GM12878 (cell line): Measurements from ENCODE around the gene FOXB2. TPM values are rescaled to one million over a fixed set of nuclear protein-coding genes. Genes with fewer than 3 reads are reported as not detected.

ENCODE experiments used
- ATAC-seq: fragments of 200-7000 bp; cut with Tn5 transposase; 3 replicates; pipeline ENCODE4 v1.9.1; 2020; ENCODE audit warnings: mild to moderate bottlenecking, moderate library complexity
- BruUV-seq: library from RNA; stranded (reverse); fragments of 400-500 nt; replicated peaks from 2 replicates; lab custom pipeline; 2021; lab: Mats Ljungman, UMichigan
- CTCF ChIA-PET: fragments of 300-600 bp; sonication (Branson Sonifier 250); formaldehyde crosslinking; extraction: SDS; loops from one replicate; lab custom pipeline; 2021; ENCODE audit warnings: inconsistent platforms; lab: Yijun Ruan, JAX
- POLR2A ChIA-PET: fragments of 350-600 bp; formaldehyde crosslinking; extraction: SDS; loops from one replicate; lab custom pipeline; 2021; ENCODE audit warnings: inconsistent platforms; lab: Charles Lee
- RAD21 ChIA-PET: fragments of 300-600 bp; sonication (Branson Sonifier 250); formaldehyde crosslinking; loops from one replicate; lab custom pipeline; 2023; ENCODE audit warnings: antibody characterized with exemption; ENCODE audit not compliant: unreplicated experiment; lab: Charles Lee
- SMC1A ChIA-PET: fragments of 300-600 bp; sonication (Branson Sonifier 250); formaldehyde crosslinking; loops from one replicate; lab custom pipeline; 2023; ENCODE audit not compliant: unreplicated experiment, uncharacterized antibody; lab: Charles Lee
- DNase-seq: peaks from one replicate; pipeline ENCODE4 v3.0.0-alpha.2; 2011; ENCODE audit warnings: low read depth, low spot score
- FAIRE-seq: peaks from 3 replicates; lab custom pipeline; 2011; peaks lifted over from hg19 to GRCh38; lab: Jason Lieb, UNC
- H2AFZ ChIP-seq: 2 replicates; pipeline ENCODE4 v1.6.0; 2011; ENCODE audit warnings: low read depth, low read length, control low read depth; ENCODE audit not compliant: control insufficient read depth
- H3K27ac ChIP-seq: 2 replicates; pipeline ENCODE4 v1.5.1; 2011; ENCODE audit warnings: control low read depth; ENCODE audit not compliant: control insufficient read depth, insufficient read depth
- H3K27me3 ChIP-seq, 2 experiments: replicated peaks in 1 of 2; 2 replicates each; pipeline versions ENCODE4 v1.6.0 to v1.6.1; 2011; ENCODE audit warnings: low read length in 1 of 2; ENCODE audit not compliant: control insufficient read depth in 2 of 2, insufficient read depth in 2 of 2
- H3K36me3 ChIP-seq, 2 experiments: 2 replicates each; pipeline ENCODE4 v1.5.1; 2011; ENCODE audit warnings: low read length in 1 of 2; ENCODE audit not compliant: control insufficient read depth in 2 of 2, insufficient read depth in 2 of 2
- H3K4me1 ChIP-seq: 2 replicates; pipeline ENCODE4 v1.6.1; 2011; ENCODE audit warnings: mild to moderate bottlenecking, low read length, moderate library complexity, mixed read lengths; ENCODE audit not compliant: control insufficient read depth, insufficient read depth
- H3K4me2 ChIP-seq: 2 replicates; pipeline ENCODE4 v1.6.0; 2011; ENCODE audit warnings: control low read depth; ENCODE audit not compliant: control insufficient read depth, insufficient read depth
- H3K4me3 ChIP-seq: fragments of 200-600 bp; sonication (generic); 2 replicates; pipeline ENCODE4 v1.5.1; 2016
- H3K79me2 ChIP-seq: 2 replicates; pipeline ENCODE4 v1.6.0; 2011; ENCODE audit warnings: low read length; ENCODE audit not compliant: control insufficient read depth, insufficient read depth
- H3K9ac ChIP-seq: 2 replicates; pipeline ENCODE4 v1.8.0; 2011; ENCODE audit warnings: low read length, control low read depth, mixed read lengths; ENCODE audit not compliant: control insufficient read depth, insufficient read depth
- H3K9me3 ChIP-seq: replicated peaks from 3 replicates; pipeline ENCODE4 v1.5.1; 2011; ENCODE audit warnings: mild to moderate bottlenecking, low read length; ENCODE audit not compliant: control insufficient read depth, insufficient read depth
- H4K20me1 ChIP-seq: 2 replicates; pipeline ENCODE4 v1.6.0; 2011; ENCODE audit not compliant: control insufficient read depth, insufficient read depth
- BRCA1 ChIP-seq: IDR thresholded peaks from 2 replicates; pipeline ENCODE4 v1.6.1; 2011; ENCODE audit warnings: low read depth, low read length, improper control_type of control experiment
- CBX3 ChIP-seq: fragments of 200-600 bp; sonication (generic); IDR thresholded peaks from 2 replicates; pipeline ENCODE4 v1.6.1; 2016; ENCODE audit warnings: low read depth, borderline replicate concordance
- EZH2 ChIP-seq: IDR thresholded peaks from 2 replicates; pipeline ENCODE4 v1.6.1; 2012; ENCODE audit warnings: low read depth, mild to moderate bottlenecking, control low read depth, inconsistent platforms, low read length, borderline replicate concordance; ENCODE audit not compliant: control insufficient read depth
- KDM1A ChIP-seq: fragments of 200-600 bp; sonication (generic); IDR thresholded peaks from 2 replicates; pipeline ENCODE4 v1.6.1; 2016; ENCODE audit warnings: borderline replicate concordance
- MTA3 ChIP-seq: IDR thresholded peaks from 2 replicates; pipeline ENCODE4 v1.6.1; 2012; ENCODE audit warnings: low read length, inconsistent platforms, borderline replicate concordance
- POU2F2 ChIP-seq: IDR thresholded peaks from 3 replicates; pipeline ENCODE4 v1.6.1; 2011; ENCODE audit warnings: low read depth, mild to moderate bottlenecking, low read length, borderline replicate concordance
- RAD21 ChIP-seq: IDR thresholded peaks from 2 replicates; pipeline ENCODE4 v1.6.1; 2011; ENCODE audit warnings: mild to moderate bottlenecking, low read depth, low read length, moderate library complexity; ENCODE audit not compliant: insufficient read depth
- RCOR1 ChIP-seq: conservative IDR thresholded peaks from 2 replicates; pipeline ENCODE4 v1.6.1; 2012; ENCODE audit warnings: low read depth, low read length, improper control_type of control experiment
- RELA ChIP-seq: fragments of 450-650 bp; IDR thresholded peaks from 2 replicates; pipeline ENCODE4 v1.8.0; 2014; ENCODE audit warnings: borderline replicate concordance; ENCODE audit not compliant: partially characterized antibody
- SMC3 ChIP-seq: IDR thresholded peaks from 2 replicates; pipeline ENCODE4 v1.6.1; 2011; ENCODE audit warnings: low read length, improper control_type of control experiment, borderline replicate concordance
- YY1 ChIP-seq: IDR thresholded peaks from 2 replicates; pipeline ENCODE4 v1.6.1; 2011; ENCODE audit warnings: low read depth, mild to moderate bottlenecking, low read length
- ZNF217 ChIP-seq: fragments of 450-650 bp; IDR thresholded peaks from 2 replicates; pipeline ENCODE4 v1.6.1; 2017; ENCODE audit warnings: antibody characterized with exemption, mild to moderate bottlenecking
- ZNF274 ChIP-seq: IDR thresholded peaks from one replicate; pipeline ENCODE4 v1.8.0; 2011; ENCODE audit not compliant: insufficient read length, insufficient read depth
- WGBS: methylation state at CpG from one replicate; pipeline ENCODE4 v1.1.6; 2016; ENCODE audit warnings: low lambda C conversion rate; ENCODE audit not compliant: insufficient replicate concordance, insufficient coverage; ENCODE audit errors: missing lambda C conversion rate; 5-methylcytosine and 5-hydroxymethylcytosine counted together
- in situ Hi-C: fragments of 300-500 bp; cut with MboI; formaldehyde crosslinking; loops from 9 replicates; pipeline ENCODE4 v1.14.3; 2018; ENCODE audit warnings: mixed read lengths
- intact Hi-C: fragments of 100-400 bp; cut with micrococcal nuclease; formaldehyde crosslinking; loops from one replicate; pipeline ENCODE4 v1.14.2; 2022; ENCODE audit not compliant: unreplicated experiment
- polyA plus RNA-seq, 11 experiments: library from polyadenylated mRNA; depleted of rRNA in 4 of 11; unstranded in 6 of 11; stranded (reverse) in 5 of 11; fragments of >200 nt; fragmentation: Nextera tagmentation in 4 of 11; fragmentation: Illumina TruSeq in 1 of 11; extraction: Ambion mirVana in 4 of 11; extraction: Trizol in 1 of 11; gene quantifications; 1 replicate in 1 of 11; 2 replicates in 10 of 11; pipeline versions ENCODE4 v1.2.1 to v1.2.3, GENCODE V29; 2011 to 2016; ENCODE audit warnings: inconsistent platforms in 2 of 11, missing spikeins in 2 of 11, low read depth in 1 of 11
- total RNA-seq, 4 experiments: library from RNA; depleted of rRNA in 3 of 4; stranded (reverse); fragments of >200 nt in 3 of 4; fragmentation: Illumina TruSeq in 1 of 4; extraction: Trizol in 1 of 4; gene quantifications; 2 replicates each; pipeline versions ENCODE4 v1.2.1 to v1.2.3, GENCODE V29; 2013 to 2021
- TF ChIP-seq, protein P1 (sequence below): fragments of 450-650 bp; IDR thresholded peaks from 2 replicates; pipeline ENCODE4 v1.6.1; 2017; ENCODE audit warnings: mild to moderate bottlenecking
- TF ChIP-seq, protein P2 (sequence below): fragments of 450-650 bp; formaldehyde crosslinking; IDR thresholded peaks from 2 replicates; pipeline ENCODE4 v1.4.0; 2020; ENCODE audit warnings: mild to moderate bottlenecking, moderate library complexity
- TF ChIP-seq, protein P3 (sequence below): IDR thresholded peaks from 2 replicates; pipeline ENCODE4 v1.6.1; 2012; ENCODE audit warnings: low read length, inconsistent platforms

FOXB2 gene
- total and polyA plus RNA-seq, 10 of the 15 experiments (the other 5 are each of a cell fraction or from before 2014, with no cell fraction given) = not detected

DNA sequence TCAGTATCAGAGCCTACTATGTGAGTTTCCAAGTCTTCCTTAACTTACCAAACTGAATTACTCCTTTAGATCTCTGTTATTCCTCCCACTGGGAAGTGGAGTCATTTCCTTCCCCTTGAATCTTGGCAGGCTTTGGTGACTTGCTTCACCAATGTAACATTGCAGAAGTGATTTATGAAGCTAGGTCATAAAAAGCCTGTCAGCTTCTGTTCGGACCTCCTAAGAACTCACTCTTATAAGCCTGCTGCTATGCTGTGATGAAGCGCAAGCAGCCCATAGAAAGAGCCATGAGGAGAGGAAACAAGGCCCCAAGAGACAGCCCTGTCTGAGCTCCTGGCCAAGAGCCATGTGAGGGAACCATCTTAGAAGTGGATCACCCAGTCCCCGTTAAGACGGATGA is 14.2 kb upstream of the FOXB2 start:
- in situ Hi-C loops = no loop called here
- no peak for TF ChIP-seq EZH2
- no peak for TF ChIP-seq ZNF217
- TF ChIP-seq MTA3 = no peak
- TF ChIP-seq RAD21 = no peak
- no peak for TF ChIP-seq RCOR1
- TF ChIP-seq, protein P1, sequence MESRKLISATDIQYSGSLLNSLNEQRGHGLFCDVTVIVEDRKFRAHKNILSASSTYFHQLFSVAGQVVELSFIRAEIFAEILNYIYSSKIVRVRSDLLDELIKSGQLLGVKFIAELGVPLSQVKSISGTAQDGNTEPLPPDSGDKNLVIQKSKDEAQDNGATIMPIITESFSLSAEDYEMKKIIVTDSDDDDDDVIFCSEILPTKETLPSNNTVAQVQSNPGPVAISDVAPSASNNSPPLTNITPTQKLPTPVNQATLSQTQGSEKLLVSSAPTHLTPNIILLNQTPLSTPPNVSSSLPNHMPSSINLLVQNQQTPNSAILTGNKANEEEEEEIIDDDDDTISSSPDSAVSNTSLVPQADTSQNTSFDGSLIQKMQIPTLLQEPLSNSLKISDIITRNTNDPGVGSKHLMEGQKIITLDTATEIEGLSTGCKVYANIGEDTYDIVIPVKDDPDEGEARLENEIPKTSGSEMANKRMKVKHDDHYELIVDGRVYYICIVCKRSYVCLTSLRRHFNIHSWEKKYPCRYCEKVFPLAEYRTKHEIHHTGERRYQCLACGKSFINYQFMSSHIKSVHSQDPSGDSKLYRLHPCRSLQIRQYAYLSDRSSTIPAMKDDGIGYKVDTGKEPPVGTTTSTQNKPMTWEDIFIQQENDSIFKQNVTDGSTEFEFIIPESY = no peak
- TF ChIP-seq KDM1A = no peak
- TF ChIP-seq, protein P2, sequence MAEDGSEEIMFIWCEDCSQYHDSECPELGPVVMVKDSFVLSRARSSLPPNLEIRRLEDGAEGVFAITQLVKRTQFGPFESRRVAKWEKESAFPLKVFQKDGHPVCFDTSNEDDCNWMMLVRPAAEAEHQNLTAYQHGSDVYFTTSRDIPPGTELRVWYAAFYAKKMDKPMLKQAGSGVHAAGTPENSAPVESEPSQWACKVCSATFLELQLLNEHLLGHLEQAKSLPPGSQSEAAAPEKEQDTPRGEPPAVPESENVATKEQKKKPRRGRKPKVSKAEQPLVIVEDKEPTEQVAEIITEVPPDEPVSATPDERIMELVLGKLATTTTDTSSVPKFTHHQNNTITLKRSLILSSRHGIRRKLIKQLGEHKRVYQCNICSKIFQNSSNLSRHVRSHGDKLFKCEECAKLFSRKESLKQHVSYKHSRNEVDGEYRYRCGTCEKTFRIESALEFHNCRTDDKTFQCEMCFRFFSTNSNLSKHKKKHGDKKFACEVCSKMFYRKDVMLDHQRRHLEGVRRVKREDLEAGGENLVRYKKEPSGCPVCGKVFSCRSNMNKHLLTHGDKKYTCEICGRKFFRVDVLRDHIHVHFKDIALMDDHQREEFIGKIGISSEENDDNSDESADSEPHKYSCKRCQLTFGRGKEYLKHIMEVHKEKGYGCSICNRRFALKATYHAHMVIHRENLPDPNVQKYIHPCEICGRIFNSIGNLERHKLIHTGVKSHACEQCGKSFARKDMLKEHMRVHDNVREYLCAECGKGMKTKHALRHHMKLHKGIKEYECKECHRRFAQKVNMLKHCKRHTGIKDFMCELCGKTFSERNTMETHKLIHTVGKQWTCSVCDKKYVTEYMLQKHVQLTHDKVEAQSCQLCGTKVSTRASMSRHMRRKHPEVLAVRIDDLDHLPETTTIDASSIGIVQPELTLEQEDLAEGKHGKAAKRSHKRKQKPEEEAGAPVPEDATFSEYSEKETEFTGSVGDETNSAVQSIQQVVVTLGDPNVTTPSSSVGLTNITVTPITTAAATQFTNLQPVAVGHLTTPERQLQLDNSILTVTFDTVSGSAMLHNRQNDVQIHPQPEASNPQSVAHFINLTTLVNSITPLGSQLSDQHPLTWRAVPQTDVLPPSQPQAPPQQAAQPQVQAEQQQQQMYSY (CRISPR knock-in tag) = no peak
- no peak for TF ChIP-seq BRCA1
- TF ChIP-seq, protein P3, sequence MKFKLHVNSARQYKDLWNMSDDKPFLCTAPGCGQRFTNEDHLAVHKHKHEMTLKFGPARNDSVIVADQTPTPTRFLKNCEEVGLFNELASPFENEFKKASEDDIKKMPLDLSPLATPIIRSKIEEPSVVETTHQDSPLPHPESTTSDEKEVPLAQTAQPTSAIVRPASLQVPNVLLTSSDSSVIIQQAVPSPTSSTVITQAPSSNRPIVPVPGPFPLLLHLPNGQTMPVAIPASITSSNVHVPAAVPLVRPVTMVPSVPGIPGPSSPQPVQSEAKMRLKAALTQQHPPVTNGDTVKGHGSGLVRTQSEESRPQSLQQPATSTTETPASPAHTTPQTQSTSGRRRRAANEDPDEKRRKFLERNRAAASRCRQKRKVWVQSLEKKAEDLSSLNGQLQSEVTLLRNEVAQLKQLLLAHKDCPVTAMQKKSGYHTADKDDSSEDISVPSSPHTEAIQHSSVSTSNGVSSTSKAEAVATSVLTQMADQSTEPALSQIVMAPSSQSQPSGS = no peak
- no peak for TF ChIP-seq RELA
- TF ChIP-seq YY1 = no peak
- TF ChIP-seq POU2F2 = no peak
- TF ChIP-seq SMC3 = no peak
- TF ChIP-seq ZNF274 = no peak
- TF ChIP-seq CBX3 = no peak
- RAD21 ChIA-PET = no interaction called here
- CTCF ChIA-PET = interaction anchor here (0.6 kb wide), 1 partner anchor 57 kb away, joined by 3 read pairs; no protein-coding TSS in a partner anchor
- Histone ChIP-seq H3K27ac (no peak overlapping the region), H3K4me2 (no peak overlapping the region), H3K9me3 (no peaks in the 10 kb centered on the region), H3K9ac (no peak overlapping the region), H4K20me1 (no peaks in the 10 kb centered on the region), H3K4me3 (no peak overlapping the region), H3K27me3 (no peaks in the 10 kb centered on the region), H2AFZ (no peak overlapping the region), H3K36me3 (no peaks in the 10 kb centered on the region), H3K79me2 (no peaks in the 10 kb centered on the region), H3K4me1 (no peaks in the 10 kb centered on the region)
- 64% methylated on average over 4 of the region's 4 CpGs for WGBS
- POLR2A ChIA-PET = no interaction called here
- FAIRE-seq (no peak), ATAC-seq (no peak), DNase-seq (no peak)
- intact Hi-C loops = no loop called here
- BruUV-seq = no TSS peak
- SMC1A ChIA-PET = interaction anchor here (1.2 kb wide), 1 partner anchor 10 kb away, joined by 3 read pairs; no protein-coding TSS in a partner anchor
